Activated T-cell treated with anti-CD3 and anti-CD28 coated beads for 1 hour (primary cell): Measurements from ENCODE around the gene MAP3K6.
"Not testable (repeated sequence)": the region's sequence is repeated elsewhere in the genome, so short reads cannot be mapped to it uniquely, and the experiment has no call there.

Source experiments
- DNase-seq: peaks from one replicate; pipeline ENCODE4 v3.0.0-alpha.2; 2020; ENCODE audit warnings: low read depth

MAP3K6 gene, protein sequence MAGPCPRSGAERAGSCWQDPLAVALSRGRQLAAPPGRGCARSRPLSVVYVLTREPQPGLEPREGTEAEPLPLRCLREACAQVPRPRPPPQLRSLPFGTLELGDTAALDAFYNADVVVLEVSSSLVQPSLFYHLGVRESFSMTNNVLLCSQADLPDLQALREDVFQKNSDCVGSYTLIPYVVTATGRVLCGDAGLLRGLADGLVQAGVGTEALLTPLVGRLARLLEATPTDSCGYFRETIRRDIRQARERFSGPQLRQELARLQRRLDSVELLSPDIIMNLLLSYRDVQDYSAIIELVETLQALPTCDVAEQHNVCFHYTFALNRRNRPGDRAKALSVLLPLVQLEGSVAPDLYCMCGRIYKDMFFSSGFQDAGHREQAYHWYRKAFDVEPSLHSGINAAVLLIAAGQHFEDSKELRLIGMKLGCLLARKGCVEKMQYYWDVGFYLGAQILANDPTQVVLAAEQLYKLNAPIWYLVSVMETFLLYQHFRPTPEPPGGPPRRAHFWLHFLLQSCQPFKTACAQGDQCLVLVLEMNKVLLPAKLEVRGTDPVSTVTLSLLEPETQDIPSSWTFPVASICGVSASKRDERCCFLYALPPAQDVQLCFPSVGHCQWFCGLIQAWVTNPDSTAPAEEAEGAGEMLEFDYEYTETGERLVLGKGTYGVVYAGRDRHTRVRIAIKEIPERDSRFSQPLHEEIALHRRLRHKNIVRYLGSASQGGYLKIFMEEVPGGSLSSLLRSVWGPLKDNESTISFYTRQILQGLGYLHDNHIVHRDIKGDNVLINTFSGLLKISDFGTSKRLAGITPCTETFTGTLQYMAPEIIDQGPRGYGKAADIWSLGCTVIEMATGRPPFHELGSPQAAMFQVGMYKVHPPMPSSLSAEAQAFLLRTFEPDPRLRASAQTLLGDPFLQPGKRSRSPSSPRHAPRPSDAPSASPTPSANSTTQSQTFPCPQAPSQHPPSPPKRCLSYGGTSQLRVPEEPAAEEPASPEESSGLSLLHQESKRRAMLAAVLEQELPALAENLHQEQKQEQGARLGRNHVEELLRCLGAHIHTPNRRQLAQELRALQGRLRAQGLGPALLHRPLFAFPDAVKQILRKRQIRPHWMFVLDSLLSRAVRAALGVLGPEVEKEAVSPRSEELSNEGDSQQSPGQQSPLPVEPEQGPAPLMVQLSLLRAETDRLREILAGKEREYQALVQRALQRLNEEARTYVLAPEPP (N-terminal part only)

DNA sequence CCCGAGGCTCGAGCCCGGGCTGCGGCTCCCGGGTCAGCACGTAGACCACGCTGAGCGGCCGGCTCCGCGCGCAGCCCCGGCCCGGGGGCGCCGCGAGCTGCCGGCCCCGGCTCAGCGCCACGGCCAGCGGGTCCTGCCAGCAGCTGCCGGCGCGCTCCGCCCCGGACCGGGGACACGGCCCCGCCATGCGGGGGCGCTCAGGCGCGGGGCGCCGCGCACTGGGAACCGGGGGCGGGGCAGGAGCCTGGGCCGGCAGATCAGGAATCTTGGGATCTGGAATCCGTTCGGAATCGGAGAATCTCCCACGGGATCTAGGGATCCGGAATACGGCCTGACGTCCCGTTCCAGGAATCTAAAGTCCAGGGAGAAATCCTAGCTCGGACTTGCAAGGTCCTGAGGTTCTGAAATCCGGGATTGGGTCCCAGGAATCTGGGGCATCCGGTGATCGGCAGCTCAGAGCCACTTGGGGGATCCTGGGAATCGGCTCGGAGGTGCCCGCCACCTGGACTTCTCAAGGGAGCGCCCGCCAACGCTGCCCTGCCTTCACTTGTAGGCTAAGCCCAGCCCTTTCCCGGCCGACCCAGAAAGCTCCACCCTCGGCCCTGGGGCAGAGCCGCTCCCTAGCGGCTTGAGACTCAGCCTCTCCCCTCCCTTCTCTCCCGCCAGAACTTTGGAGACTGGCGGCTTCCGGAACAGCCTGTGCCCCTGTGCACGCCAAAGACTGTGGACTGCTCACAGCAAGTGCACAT, at the start of gene MAP3K6:
Gene MAP3K6 (minus strand): TSS at position 551 of the 749 bp plus-strand sequence. CDS start 364 bp downstream, at position 187.
- no peak for DNase-seq

DNA sequence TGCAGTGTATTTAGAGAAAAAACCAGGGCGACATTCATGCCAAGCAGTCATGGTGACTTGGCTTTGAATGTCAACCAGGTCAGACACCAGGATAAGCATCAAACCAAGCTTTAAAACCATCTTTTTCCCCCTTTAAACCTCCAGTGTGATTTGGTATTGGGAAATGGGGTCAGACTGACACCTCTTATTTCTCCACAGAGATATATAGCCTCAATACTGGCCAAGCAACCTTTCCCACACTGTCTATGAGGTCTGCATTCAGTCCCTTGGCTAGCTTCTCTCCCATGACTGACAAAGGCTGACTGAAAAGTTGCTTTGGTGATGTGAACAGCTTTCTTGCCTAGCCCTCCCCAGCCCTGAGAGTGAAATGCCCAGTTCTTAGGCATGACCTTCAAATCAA, 47.3 kb upstream of the MAP3K6 start:
- DNase-seq: no peak

DNA sequence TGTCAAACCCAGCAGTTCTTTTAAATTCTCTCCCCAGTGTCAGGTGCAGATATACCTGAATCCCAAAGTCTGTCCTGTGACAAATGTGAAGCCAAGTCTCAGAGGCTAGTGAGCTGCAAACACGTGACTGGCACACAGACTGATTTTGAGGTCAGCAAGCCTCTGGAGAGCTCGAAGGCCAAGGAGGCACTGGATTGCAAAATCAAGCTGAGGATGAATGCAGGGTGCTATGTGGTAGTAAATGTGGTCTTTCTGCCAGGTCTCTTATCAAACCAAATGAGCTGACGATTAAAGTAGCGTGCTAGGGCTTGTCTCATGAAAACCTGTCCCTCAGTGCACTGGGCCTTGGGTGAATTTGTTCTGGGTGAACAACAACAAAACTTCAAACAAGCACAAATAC, 46.2 kb upstream of the MAP3K6 start:
- no peak for DNase-seq

DNA sequence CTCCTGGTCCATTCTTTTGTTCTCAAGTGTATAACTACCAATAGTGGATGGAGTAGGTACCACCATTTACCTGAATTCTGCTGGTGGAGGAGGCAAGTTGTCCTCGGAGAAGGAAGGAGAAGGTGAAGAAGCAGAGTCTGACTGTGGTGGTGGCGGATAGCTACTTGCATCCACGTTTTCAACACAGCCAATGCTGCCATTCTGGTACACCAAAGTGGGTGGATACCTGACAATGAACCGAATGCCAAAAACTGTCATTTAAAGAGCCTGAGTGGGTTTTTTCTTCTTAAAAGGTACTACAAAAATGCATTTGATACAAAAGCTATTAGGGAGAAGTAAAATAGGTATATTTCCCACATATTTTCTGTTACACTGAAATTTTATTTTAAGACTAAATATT, 45.7 kb upstream of the MAP3K6 start:
- DNase-seq: no peak

DNA sequence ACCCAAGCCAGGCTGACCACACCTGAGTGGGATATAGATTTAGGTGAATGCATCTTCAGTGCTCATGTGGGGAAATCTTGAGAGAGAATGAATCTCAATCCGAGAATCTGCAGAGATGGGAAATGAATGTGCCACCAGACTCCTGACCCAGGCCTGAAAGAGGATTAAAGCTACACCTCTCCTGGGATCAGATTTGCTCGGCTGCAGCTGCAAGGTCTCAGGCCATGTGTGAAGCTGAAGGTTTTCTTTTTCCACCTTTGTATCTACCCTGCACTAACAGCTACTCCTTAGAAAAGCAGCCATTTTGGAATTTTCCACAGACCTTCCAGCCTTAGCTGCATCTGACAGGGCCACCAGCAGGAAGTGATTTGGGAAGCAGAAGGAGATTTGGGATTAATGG, 43.9 kb upstream of the MAP3K6 start:
- DNase-seq: no peak

DNA sequence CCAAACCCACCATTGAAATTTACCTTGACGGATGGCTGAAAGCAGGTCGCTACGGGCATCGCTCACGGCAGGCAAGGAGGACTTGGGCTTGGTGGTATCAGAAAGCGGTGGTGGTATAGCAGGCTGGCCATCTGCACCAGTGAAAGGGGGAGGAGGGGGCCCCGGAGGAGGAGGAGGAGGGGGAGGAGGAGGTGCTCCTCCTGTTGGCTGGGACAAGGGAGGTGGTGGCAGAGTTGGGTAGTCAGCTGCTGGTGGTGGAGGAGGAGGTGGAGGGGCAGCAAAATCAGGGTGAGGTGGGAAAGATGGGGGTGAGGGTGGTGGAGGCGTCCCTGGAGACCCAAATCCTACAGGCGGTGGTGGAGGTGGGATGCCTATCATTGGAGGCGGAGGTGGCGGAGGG, 42.9 kb upstream of the MAP3K6 start:
- no peak for DNase-seq

DNA sequence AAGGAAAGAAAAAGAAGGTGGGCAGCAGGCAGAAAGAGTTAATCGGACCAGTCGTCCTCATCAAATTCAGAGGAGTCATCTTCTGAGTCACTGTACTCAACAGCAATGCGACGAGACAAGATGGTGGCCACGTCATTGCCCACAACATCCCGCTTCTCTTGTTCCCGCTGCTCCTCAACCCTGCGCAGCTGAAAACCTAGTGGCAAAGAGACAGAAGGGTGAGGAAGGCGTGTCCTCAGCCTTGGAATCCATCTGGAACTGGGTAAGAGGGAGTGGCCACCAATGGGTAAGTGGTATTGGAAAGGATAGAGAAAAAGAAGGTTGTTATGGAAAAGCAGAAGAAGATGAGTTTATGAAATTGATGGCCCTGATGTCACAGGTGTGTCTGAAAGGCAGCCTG, 41.4 kb upstream of the MAP3K6 start:
- DNase-seq: no peak

DNA sequence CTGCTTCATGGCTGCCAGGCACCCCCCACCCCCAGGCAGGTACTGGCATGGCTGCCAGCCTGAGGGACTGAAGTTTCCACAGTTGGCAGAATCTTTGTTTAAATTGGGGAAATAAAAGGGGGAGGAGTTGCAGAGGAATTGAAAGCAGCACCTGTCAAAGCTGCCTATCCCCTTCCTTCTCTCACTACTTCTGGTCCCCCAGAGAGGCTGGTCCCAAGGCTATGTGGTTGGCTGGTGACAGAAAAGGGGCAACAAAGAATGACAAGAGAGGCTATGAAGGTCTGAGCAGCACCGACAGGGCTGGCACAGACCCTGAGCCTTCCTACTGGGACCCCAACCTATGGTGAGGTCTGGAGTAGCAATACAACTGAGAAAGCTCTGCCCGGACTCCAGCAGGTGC, 40.0 kb upstream of the MAP3K6 start:
- DNase-seq: not testable (repeated sequence)

DNA sequence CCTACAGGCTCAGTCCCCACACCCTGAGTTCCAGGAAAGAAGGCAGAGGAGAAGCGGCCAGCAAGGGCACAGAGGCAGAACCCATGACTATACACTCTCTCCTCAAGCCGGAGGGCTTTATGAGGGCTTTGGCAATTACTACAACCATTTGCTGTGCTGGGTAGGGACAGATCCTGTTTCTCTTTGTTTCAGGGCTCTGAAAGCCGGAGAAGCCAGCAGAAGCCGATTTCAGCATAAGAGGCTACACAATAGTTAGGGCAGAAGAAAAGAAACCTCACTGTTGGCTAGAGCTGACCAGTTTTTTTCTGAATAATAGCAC, 39.6 kb upstream of the MAP3K6 start:
- no peak for DNase-seq

DNA sequence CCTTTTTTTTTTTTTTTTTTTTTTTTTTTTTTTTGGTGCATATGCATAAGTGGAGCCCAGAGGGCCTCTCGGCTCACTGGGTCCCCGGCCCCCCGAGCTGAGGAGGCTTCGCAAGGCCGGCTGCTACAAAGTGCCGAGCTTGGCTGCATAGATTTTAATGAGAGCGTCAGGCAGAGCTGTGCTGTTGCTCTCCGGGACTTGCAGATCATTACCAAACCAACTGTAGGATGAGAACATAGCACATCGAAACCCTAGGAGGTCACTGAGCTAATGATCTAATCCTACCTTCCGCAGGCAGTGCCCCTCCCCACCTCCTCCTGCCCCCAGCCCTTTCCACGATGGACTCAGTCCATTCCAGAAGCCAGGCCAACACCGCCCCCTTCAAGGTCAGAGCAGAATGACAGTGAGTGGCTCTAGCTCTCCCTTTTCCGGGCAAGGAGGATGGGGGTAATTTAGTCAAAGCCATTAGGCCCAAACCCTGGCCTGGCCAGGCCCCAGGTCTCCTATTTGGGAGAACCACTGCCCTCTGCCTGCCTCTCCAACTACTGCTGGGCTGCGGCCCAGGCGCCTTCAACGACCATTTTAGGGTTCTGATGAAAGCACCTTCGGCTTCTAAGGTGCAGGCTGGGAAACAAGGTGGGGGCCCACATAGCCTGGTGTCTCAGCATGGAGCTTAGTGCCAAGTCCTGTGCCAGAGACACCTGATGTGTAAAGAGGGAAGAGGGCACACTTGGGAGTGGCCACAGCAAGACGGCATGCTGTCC, 39.0 kb upstream of the MAP3K6 start:
- not testable (repeated sequence) for DNase-seq

DNA sequence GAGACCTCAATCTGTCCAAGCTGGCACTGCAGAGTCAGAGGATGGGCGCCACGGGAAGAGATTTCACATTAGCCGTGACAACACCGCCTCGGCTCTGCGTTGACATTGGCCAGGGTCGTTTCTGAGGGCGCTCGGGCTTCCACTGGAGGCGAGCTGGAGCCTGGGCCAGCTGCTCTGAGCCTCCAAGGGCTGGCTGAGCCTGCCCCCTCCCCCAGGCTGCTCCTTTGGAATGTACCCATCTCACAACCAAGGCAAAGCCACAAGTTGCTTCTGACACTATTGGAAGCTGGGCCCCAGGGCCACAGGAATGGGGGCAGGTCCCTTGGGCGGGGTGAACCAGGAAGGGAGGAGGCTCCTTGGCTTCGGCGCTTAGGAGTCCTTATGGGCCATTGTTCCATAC, 38.3 kb upstream of the MAP3K6 start:
- no peak for DNase-seq

DNA sequence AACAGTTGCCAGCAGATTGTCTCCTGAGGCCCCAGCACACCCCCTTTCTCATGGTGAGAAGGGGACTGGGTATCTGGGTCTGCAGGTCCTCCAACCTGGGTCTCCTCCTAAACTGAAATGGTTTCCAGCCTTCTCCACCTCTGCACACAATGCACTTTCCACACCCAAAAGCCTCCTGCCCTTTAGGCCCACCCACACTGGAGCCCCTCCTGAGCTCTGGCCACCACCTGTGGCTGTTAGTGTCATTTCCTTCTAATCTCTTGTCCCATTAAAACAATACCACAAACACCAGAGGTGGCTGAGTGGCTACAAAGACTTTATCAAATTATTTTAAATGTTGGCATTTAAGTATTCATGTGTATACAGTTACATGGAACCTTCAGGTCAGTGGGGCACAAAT, 37.2 kb upstream of the MAP3K6 start:
- DNase-seq: no peak

DNA sequence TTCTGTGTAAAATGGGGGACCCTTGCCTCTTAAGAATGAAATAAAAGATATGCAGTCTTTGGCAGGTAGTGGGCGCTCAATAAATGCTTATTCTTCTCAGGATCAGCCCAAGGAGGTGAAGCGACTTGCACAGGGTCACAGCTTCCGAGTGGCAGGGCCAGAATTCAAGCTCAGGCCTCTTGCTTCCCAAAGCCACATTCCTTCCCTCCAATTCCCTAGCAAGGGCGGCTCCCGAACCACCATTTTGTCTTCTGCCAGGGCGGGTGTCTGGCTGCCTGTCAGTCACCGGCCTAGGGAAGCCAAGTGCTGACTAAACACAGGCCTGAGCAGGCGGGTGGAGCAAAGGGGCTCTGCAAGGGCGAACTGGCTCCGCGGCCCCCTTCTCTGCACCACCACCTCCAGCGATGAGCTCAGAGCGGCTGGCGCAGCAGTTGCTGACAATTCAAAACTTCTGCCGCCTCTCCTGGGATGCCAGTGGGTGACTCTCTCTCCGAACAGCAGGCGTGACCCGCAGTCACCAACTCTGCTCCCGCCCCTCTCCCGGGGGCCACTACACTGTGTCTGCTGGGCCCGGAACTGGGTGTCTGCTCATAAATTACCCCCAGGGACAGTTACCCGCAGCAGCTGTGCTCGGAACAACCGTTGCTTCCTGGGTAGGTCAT, 36.4 kb upstream of the MAP3K6 start:
- no peak for DNase-seq

DNA sequence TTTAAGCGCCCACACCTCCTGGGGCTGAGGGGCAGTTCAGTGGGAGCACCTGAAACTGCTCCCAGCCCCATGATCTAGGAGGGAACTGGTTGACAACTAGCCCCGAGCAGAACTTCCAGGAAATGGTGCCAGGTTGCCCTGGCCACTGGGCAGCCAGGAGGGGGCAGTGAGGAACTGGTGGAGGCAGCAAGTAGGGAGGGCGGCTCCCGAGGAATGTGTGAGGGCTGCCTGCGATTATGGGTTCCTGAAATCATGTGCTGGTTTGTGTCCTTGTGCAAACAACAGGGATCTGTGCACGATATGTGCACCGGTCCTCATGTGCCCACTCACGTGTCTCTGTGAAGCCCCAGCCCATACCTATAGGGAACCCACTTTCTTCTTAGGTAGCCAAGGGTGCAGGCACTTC, 35.6 kb upstream of the MAP3K6 start:
- DNase-seq: no peak

DNA sequence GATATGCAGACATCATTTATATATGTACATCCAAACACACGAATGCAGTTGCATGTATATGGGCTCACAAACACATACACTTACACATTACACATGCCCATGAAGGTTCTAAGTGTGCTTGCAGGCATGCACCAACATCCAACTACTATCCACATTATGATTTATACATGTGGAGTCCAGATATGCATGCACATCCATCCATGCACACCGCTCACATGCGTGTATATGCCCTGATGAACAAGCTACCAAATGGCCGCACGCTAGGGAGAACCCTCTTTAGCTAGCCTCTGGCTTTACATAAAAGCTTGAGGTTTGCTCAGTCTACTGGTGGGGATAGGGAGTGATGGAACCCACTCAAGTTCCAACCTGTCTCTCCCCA, 34.2 kb upstream of the MAP3K6 start:
- DNase-seq: no peak

DNA sequence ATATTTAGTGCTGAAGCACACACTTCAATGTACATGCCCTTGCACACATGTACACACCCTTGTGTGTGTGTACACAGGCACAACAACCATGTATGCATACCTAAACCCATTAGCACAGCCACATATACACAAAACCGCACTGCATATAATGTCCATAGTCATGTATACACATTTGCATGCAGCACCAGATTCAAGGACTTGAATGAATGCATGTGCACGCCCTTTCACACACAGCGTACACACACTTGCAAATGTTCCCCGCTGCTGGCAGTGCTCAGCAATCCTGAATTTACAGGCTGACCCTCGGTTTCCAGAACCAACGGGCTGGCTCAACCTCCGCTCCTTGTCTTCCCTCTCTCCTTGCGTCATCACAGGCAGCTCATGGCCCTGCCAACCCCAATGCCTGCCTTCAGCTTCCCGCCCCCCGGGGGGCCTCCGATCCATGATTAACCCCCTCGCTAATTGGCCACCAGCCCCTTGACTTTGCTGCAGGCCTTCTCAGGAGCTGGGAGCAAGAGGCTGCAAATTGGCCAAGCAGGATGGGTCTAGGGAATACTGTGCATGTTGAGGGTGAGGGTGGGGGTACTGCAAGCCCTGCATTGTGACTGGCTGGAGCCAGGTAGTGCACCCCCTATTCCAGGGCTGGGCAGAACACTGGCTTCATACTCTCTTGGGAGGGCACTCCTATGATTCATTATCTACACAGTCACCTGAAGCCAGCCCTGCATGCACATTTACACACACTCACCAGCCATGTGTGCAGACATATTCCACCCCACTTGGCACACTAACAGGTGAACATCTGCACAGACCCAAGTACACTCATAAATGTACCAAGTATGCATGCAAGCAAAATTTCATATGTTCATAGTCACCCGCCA, 33.6 kb upstream of the MAP3K6 start:
- DNase-seq: no peak

DNA sequence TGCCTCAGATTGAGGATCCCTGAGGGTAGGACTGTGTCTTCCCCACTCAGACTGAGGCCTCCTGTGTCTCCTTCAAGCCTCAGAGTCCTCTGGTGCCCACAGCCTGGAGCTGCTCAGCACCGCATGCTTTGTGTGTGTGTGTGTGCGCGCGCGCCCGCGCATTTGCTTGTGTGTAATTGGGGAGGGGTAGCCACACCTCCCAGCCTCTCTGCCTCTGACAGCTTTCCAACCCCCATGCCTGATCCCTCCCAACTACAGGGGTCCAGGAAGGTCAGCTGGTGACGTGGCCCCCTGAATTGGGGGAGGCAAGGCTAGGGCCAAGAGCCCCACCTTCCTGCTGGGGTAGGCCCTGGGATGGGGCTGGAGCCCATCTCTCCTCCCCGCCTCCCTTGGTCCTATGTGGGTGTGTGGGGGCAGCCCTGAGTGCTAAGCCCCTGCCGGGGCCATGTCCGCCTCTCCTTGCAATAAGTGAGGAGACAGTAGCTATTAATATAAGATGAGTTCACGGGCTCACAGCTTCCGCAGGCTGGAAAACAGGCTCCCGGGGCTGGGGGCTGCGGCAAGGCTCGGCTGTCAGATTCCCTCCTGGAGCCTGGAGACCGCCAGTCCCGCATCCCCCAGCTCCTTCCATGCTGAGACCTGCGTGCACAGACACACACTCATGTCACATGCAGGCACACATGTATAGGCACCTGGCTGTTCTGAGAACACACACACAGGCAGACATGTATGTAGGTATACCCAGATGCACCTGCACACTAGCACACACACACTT, 32.7 kb upstream of the MAP3K6 start:
- no peak for DNase-seq

DNA sequence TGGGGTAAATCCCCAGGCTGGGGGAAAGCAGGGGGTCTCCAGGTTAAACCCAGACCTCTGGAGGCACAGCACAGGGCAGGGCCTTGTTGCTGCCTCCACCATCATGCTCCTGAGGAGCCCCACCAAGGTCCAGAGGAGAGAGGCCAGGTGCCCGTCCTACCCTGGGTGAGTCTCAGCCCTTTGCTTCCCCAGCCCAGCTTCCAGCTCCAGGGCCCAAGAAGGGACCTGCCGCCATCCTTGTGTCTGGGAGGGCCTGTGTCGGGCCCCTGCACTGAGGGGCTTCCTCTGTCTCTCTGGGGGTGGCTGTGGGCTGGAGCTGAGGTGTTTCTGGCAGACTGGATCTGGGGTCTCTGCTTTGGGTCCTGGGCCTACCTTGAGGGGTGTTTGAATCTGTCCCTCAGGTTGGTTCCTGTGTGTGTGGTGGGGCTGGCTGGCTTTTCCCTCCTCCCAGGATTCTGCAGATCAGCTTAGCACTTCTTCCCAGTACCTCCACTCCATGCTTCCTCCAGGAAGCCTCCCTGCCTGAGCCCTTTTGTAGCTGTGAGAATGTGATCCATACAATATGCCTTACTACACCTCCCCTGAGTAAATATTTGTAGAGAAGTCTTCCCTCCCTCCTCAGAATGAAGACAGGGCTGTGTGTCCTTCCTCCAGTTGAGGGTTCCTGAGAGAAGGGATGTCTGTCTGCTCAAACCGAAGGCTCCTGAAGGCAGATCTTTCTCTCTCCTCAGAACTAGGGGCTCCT, 31.8 kb upstream of the MAP3K6 start:
- DNase-seq: no peak
